ENCODE data around the gene SLC5A3. TPM values are rescaled to one million over a fixed set of nuclear protein-coding genes. Genes with fewer than 3 reads are reported as not detected.

Gene SLC5A3
- total and polyA plus RNA-seq, 10 of the 15 experiments (the other 5 are each of a cell fraction or from before 2014, with no cell fraction given) = 3.3 to 21.4 (median 12.0) TPM

DNA sequence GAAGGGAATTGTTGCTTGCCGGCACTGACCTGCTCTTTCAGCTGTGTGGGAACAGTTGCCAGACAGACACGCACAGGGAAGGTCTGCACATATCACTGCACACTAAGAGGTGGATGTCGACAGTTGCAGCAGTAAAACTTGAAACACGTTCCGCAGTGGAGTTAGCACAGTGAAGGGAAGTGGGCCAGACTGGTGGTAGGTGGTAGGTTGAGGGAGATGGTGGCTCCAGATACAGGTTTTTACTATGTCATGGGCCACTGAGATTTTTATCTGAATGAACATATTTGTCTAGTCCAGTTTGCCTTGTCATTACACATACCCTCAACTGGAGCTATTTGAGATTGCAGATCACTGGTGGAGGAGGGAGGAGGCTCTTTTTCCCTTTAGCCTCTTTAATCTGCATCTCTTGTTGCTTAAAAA lies 13.5 kb downstream of the SLC5A3 start:
- ChIA-PET CTCF (interaction anchor here (0.7 to 1.6 kb wide), 5 partner anchors 63 to 162 kb away, joined by 3 to 7 read pairs (median 3); no protein-coding TSS in a partner anchor), SMC1A (ENCODE audit: uncharacterized antibody, unreplicated experiment) (interaction anchor here (0.7 to 2.3 kb wide), 7 partner anchors 8 to 34 kb away, joined by 3 to 9 read pairs (median 4); no protein-coding TSS in a partner anchor), RAD21 (ENCODE audit: unreplicated experiment) (interaction anchor here (1.2 to 1.3 kb wide), 2 partner anchors 9 to 67 kb away, joined by 4 read pairs; no protein-coding TSS in a partner anchor), POLR2A (interaction anchor here (1.1 kb wide), 1 partner anchor 11 kb away, joined by 3 read pairs; no protein-coding TSS in a partner anchor)
- Histone ChIP-seq H2AFZ (ENCODE audit: control insufficient read depth, low read depth, low read length) (no peak overlapping the region), H3K4me2 (ENCODE audit: control insufficient read depth, insufficient read depth) (no peak overlapping the region), H3K36me3 (ENCODE audit: control insufficient read depth in 2 of 2, insufficient read depth in 2 of 2, low read length in 1 of 2) (peaks cover 0 to 4% of the 10 kb centered on the region in 2 experiments; a peak in 3 of 4 replicates), H3K27me3 (replicated peaks in 1 of 2; ENCODE audit: control insufficient read depth in 2 of 2, insufficient read depth in 2 of 2, low read length in 1 of 2) (no peaks in the 10 kb centered on the region), H3K4me1 (ENCODE audit: control insufficient read depth, insufficient read depth, low read length) (peaks cover 18% of the 10 kb centered on the region), H4K20me1 (ENCODE audit: control insufficient read depth, insufficient read depth) (no peaks in the 10 kb centered on the region), H3K9me3 (replicated peaks; ENCODE audit: control insufficient read depth, insufficient read depth, low read length) (no peaks in the 10 kb centered on the region), H3K4me3 (no peak overlapping the region), H3K79me2 (ENCODE audit: control insufficient read depth, insufficient read depth, low read length) (peaks cover 85% of the 10 kb centered on the region), H3K9ac (ENCODE audit: control insufficient read depth, insufficient read depth, low read length) (no peak overlapping the region), H3K27ac (ENCODE audit: control insufficient read depth, insufficient read depth) (no peak overlapping the region)
- WGBS (ENCODE audit: insufficient coverage, insufficient replicate concordance, low lambda C conversion rate, missing lambda C conversion rate) = 100% methylated on average over 5 of the region's 5 CpGs
- intact Hi-C loops (cut with micrococcal nuclease; ENCODE audit: unreplicated experiment) = no loop called here
- FAIRE-seq = no peak
- DNase-seq (ENCODE audit: low read depth, low spot score) = no peak
- no peak for ATAC-seq
- no peak for TF ChIP-seq IKZF1 (conservative IDR thresholded peaks at IDR 0.05)
- BruUV-seq (replicated peaks) = no TSS peak
- in situ Hi-C loops (cut with MboI) = loop anchor here (10.0 kb wide), 1 partner anchor 162 kb away; no protein-coding TSS in a partner anchor

DNA sequence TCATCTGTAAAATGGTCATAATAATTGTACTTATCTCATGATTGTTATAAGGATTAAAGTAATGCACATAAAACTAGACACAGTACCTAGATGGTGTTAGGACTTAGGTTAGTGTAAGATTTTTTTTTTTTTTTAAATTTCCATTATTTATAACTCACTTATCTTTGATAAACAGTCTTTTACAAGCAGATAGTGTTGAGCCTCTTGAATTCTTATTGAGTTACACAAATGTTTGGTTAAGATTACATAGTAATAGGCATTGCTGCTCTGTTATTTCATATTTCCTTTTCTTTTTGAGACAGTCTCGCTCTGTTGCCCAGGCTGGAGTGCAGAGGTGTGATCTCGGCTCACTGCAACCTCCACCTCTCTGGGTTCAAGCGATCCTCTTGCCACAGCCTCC lies 15.4 kb downstream of the SLC5A3 start:
- no peak overlapping the region for H3K4me2 ChIP-seq (ENCODE audit: control insufficient read depth, insufficient read depth)
- no TSS peak for BruUV-seq (replicated peaks)
- ChIA-PET SMC1A (ENCODE audit: uncharacterized antibody, unreplicated experiment) (interaction anchor here (1.5 to 1.7 kb wide), 2 partner anchors 10 to 12 kb away, joined by 4 to 5 read pairs; no protein-coding TSS in a partner anchor), POLR2A (interaction anchor here (0.6 to 1.5 kb wide), 2 partner anchors 11 to 151 kb away, joined by 3 to 4 read pairs; no protein-coding TSS in a partner anchor), CTCF (interaction anchor here (0.6 to 1.1 kb wide), 2 partner anchors 40 to 140 kb away, joined by 3 read pairs; no protein-coding TSS in a partner anchor), RAD21 (ENCODE audit: unreplicated experiment) (interaction anchor here (1.0 kb wide), 1 partner anchor 164 kb away, joined by 3 read pairs; no protein-coding TSS in a partner anchor)
- no peak overlapping the region for H3K4me3 ChIP-seq
- DNase-seq (ENCODE audit: low read depth, low spot score) = no peak
- TF ChIP-seq IKZF2 (IDR thresholded peaks at IDR 0.05) (no peak), FOXM1 (IDR thresholded peaks at IDR 0.05; ENCODE audit: low read depth, low read length) (no peak)
- no peak overlapping the region for H3K9ac ChIP-seq (ENCODE audit: control insufficient read depth, insufficient read depth, low read length)
- FAIRE-seq = no peak
- H3K27me3 ChIP-seq (replicated peaks in 1 of 2; ENCODE audit: control insufficient read depth in 2 of 2, insufficient read depth in 2 of 2, low read length in 1 of 2) = no peaks in the 10 kb centered on the region
- no peaks in the 10 kb centered on the region; the same call in 1 of the 2 replicates for H3K4me1 ChIP-seq (ENCODE audit: control insufficient read depth, insufficient read depth, low read length)
- no peaks in the 10 kb centered on the region for H4K20me1 ChIP-seq (ENCODE audit: control insufficient read depth, insufficient read depth)
- ATAC-seq = no peak
- in situ Hi-C loops (cut with MboI) (loop anchor here (10.0 kb wide), 1 partner anchor 164 kb away; no protein-coding TSS in a partner anchor), intact Hi-C loops (cut with micrococcal nuclease; ENCODE audit: unreplicated experiment) (no loop called here)
- no peak overlapping the region for H3K27ac ChIP-seq (ENCODE audit: control insufficient read depth, insufficient read depth)
- 95% methylated on average over 3 of the region's 3 CpGs for WGBS (ENCODE audit: insufficient coverage, insufficient replicate concordance, low lambda C conversion rate, missing lambda C conversion rate)
- peaks cover 0 to 5% of the 10 kb centered on the region in 2 experiments; a peak in 2 of 4 replicates for H3K36me3 ChIP-seq (ENCODE audit: control insufficient read depth in 2 of 2, insufficient read depth in 2 of 2, low read length in 1 of 2)
- H3K9me3 ChIP-seq (replicated peaks; ENCODE audit: control insufficient read depth, insufficient read depth, low read length) = no peaks in the 10 kb centered on the region
- no peak overlapping the region for H2AFZ ChIP-seq (ENCODE audit: control insufficient read depth, low read depth, low read length)
- peaks cover 71% of the 10 kb centered on the region for H3K79me2 ChIP-seq (ENCODE audit: control insufficient read depth, insufficient read depth, low read length)
